Non-pigmented ciliary epithelial cell (primary cell): Measurements from ENCODE around the gene ZZZ3.
"Not testable (repeated sequence)": the region's sequence is repeated elsewhere in the genome, so short reads cannot be mapped to it uniquely, and the experiment has no call there.

ENCODE experiments used
- DNase-seq: peaks from one replicate; pipeline ENCODE4 v3.0.0-alpha.2; 2010; ENCODE audit warnings: low read depth

Gene ZZZ3

GRCh38 chr1:77670330-77670729 is 12.1 kb downstream of the ZZZ3 start:
- DNase-seq = no peak

GRCh38 chr1:77668924-77669449 is 13.5 kb downstream of the ZZZ3 start:
- no peak for DNase-seq

GRCh38 chr1:77664939-77665516 is 17.4 kb downstream of the ZZZ3 start:
- DNase-seq = no peak

GRCh38 chr1:77661696-77662095 is 20.8 kb downstream of the ZZZ3 start:
- no peak for DNase-seq

- no peak for DNase-seq
Observed at GRCh38 chr1:77659879-77660593, 22.4 kb downstream of the ZZZ3 start.

GRCh38 chr1:77658271-77658670 is 24.2 kb downstream of the ZZZ3 start:
- DNase-seq = no peak

- DNase-seq = no peak
Observed at GRCh38 chr1:77655431-77655974, 27.0 kb downstream of the ZZZ3 start.

- no peak for DNase-seq
Observed at GRCh38 chr1:77652970-77653516, 29.4 kb downstream of the ZZZ3 start.

GRCh38 chr1:77652268-77652667 is 30.2 kb downstream of the ZZZ3 start:
- DNase-seq = no peak

GRCh38 chr1:77649127-77649526 is 33.3 kb downstream of the ZZZ3 start:
- no peak for DNase-seq

GRCh38 chr1:77646224-77646623 is 36.2 kb downstream of the ZZZ3 start:
- not testable (repeated sequence) for DNase-seq

- DNase-seq = no peak
Observed at GRCh38 chr1:77643456-77643855, 39.0 kb downstream of the ZZZ3 start.

GRCh38 chr1:77642941-77643340 is 39.5 kb downstream of the ZZZ3 start:
- DNase-seq = no peak

- peak; percentile 19 for DNase-seq
Observed at GRCh38 chr1:77642196-77642595, 40.3 kb downstream of the ZZZ3 start.

- DNase-seq = no peak
Observed at GRCh38 chr1:77639557-77640069, 42.8 kb downstream of the ZZZ3 start.

- peak; percentile 5 for DNase-seq
Observed at GRCh38 chr1:77639056-77639455, 43.4 kb downstream of the ZZZ3 start.

GRCh38 chr1:77636864-77637263 is 45.6 kb downstream of the ZZZ3 start:
- DNase-seq = no peak
